ENCODE data around the gene MCEE. TPM values are rescaled to one million over a fixed set of nuclear protein-coding genes. Genes with fewer than 3 reads are reported as not detected.
A peak's percentile ranks its signal among the peaks of the same experiment; 100 is the strongest.
"Not testable (repeated sequence)": the region's sequence is repeated elsewhere in the genome, so short reads cannot be mapped to it uniquely, and the experiment has no call there.

The MCEE gene
- total RNA-seq, 1 donor from 2014 or later, result 7.2 TPM

- DNase-seq (ENCODE audit: extremely low read depth, low read depth, low spot score), result peak; percentile 25
These were observed 721 bp downstream of the MCEE start for GRCh38 chr2:71129114-71129901.

- no peak for DNase-seq (ENCODE audit: extremely low read depth, low read depth, low spot score)
These were observed 3.1 kb downstream of the MCEE start for GRCh38 chr2:71126957-71127356.

DNA sequence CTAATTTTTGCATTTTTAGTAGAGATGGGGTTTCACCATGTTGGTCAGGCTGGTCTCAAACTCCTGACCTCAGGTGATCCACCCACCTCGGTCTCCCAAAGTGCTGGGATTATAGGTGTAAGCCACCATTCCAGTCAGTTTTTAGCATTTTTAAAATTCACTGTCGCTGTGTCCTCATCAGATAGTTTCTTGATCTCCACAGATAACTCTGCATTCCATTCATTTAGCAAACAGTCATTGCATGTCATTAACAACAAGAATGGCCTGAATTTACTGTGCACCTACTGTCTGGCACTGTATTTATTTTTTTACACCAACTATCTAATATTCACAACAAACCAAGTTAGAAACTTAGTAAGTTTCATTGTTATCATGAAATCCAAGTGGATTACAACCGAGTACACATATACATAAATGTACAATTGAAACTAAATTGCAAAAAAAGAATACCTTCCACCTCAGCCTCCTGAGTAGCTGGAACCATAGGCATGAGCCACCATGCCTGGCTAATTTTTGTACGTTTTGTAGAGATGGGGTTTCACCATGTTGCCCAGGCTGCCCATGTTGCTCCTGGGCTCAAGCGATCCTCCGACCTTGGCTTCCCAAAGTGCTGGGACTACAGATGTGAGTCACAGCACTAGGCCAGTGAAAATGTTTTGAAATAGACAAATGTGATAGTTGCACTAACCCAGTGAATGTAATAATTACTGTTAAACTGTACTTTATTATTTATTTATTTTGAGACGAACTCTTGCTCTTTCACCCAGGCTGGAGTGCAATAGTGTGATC, 4.3 kb downstream of the MCEE start:
- DNase-seq (ENCODE audit: extremely low read depth, low read depth, low spot score), result no peak

DNA sequence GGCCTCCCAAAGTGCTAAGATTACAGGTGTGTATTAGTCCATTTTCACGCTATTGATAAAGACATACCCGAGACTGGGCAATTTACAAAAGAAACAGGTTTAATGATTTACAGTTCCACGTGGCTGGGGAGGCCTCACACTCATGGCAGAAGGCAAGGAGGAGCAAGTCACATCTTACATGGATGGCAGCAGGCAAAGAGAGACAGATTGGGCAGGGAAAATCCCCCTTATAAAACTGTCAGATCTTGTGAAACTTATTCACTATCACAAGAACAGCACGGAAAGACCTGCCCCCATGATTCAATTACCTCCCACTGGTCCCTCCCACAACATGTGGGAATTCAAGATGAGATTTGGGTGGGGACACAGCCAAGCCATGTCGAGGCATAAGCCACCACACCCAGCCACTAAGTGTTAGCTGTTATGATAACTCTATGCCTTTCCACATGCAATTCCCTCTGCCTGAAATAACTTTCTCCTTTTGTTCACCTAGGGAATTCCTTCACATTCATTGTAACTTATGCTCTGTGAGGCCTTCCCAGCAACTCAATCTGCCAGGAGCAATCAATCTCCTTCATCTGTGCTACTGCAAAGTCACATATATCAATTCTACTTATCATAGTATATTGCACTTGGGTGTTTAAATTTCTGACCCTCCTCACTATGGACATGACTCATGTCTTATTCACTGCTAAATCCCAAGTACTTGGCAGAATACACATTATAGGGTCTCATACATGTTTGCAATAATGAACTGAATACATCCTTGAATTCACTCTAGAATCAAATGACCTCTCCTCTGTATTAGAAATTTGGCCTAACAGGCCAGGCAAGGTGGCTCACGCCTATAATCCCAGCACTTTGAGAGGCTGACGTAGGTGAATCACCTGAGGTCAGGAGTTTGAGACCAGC, 7.4 kb downstream of the MCEE start:
- no peak for DNase-seq (ENCODE audit: extremely low read depth, low read depth, low spot score)

DNA sequence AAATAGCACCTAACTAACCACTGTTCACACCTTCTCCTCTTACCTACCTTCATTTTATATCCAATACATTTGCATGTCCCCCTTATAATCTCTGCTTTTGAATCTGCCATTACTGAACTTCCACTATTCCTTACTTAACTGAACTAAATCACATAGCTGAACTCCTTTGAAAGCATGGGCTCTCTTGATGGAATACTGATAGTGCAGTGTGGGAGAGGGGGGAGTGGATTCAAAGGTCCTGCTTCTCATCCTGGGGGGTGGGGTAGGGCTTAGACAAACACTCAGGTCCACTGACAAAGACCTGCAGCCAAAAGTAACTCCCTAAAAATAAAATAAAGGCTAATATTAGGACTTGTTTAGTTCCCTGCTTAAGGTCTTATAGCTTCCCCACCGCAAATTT, 8.6 kb downstream of the MCEE start:
- DNase-seq (ENCODE audit: extremely low read depth, low read depth, low spot score), result no peak

DNA sequence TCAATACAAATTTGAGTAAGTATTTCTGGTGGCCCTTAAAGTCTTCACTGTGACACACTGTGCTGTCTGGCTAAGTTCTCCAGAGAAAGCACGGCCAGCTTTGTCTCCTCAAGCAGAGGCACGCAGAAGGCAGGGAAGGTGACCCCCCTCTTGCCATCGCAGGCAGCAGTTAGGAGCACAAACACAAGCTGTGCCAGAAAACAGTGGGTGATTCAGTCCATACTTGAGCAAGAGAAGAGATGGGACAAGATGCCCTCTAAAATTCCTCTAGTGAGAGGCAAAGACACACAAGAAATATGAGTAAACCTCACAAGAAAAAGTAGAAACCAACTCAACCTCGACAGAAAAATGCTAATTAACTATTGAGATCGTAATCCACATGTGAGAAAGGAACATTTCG, 9.8 kb downstream of the MCEE start:
- no peak for DNase-seq (ENCODE audit: extremely low read depth, low read depth, low spot score)

- no peak for DNase-seq (ENCODE audit: extremely low read depth, low read depth, low spot score)
These were observed 13.0 kb downstream of the MCEE start for GRCh38 chr2:71117063-71117462.

GRCh38 chr2:71113843-71114242, 16.2 kb downstream of the MCEE start:
- no peak for DNase-seq (ENCODE audit: extremely low read depth, low read depth, low spot score)

DNA sequence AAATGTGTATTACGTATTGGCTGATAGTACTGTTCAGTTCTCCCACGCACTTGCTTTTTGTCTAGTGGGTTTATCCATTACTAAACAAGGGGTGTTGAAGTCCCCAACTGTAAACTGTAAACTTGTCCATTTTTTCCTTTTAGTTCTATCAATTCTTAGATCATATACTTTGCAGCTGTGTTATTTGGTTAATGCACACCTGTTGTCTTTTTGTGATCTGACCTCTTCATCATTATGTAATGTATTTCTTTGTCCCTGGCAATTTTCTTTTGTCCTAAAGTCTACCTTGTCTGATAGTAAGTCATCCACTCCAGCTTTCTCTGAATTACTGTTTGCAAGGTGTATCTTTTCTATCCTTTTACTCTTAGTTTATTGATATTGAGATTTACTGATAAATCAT, 21.9 kb downstream of the MCEE start:
- DNase-seq (ENCODE audit: extremely low read depth, low read depth, low spot score), result no peak

DNA sequence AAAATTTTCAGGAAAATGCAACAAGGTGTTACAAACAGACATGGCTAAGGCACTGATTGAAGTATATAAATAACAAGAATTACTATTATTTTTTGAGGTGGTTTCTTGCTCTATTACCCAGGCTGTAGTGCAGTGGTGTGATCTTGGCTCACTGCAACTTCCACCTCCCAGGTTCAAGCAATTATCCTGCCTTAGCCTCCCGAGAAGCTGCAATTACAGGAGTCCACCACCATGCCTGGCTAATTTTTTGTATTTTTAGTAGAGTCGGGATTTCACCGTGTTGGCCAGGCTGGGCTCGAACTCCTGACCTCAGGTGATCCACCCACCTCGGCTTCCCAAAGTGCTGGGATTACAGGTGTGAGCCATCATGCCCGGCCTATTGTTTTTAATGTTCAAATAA, 23.6 kb downstream of the MCEE start:
- DNase-seq (ENCODE audit: extremely low read depth, low read depth, low spot score), result not testable (repeated sequence)

DNA sequence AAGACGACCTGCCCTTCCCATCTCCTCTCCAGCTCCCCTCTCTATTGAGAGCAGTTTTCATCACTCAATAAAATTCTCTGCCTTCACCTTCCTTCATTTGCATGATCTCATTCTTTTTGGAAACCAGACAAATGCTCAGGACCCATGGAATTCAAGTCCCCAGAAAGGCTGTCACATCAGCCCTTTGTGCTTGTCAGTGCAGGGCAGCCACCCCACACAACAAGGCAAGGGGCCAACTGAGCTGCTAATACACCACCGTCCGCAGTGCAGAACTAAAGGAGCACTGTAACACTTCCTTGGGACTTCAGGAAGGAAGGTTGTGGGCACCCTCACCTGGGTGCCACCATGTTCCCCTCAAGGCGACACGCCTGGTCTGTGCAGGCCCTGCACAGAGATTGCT, 26.2 kb downstream of the MCEE start:
- no peak for DNase-seq (ENCODE audit: extremely low read depth, low read depth, low spot score)

- DNase-seq (ENCODE audit: extremely low read depth, low read depth, low spot score), result no peak
These were observed 26.9 kb downstream of the MCEE start for GRCh38 chr2:71102981-71103681.

GRCh38 chr2:71101656-71102055, 28.4 kb downstream of the MCEE start:
- peak; percentile 36 for DNase-seq (ENCODE audit: extremely low read depth, low read depth, low spot score)

- DNase-seq (ENCODE audit: extremely low read depth, low read depth, low spot score), result peak; percentile 23
These were observed 29.6 kb downstream of the MCEE start for GRCh38 chr2:71100195-71100964.

GRCh38 chr2:71092491-71093260, 37.4 kb downstream of the MCEE start:
- DNase-seq (ENCODE audit: extremely low read depth, low read depth, low spot score), result not testable (repeated sequence)

- DNase-seq (ENCODE audit: extremely low read depth, low read depth, low spot score), result not testable (repeated sequence)
These were observed 38.2 kb downstream of the MCEE start for GRCh38 chr2:71091808-71092207.

DNA sequence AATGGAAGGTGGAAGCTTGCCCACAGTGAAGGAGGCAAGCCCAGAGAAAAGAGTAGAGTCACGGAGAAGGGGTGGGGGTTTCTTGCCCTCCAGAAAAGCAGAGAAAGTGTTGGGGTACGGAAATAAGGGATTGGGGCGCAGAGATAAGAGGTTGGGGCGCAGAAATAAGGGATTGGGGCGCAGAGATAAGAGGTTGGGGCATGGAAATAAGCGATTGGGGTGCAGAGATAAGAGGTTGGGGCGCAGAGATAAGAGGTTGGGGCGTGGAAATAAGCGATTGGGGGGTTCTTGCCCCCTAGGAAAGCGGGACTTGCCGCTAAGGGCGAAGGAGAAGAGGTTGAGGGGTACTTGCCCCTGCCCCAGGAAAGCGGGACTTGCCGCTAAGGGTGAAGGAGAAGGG, 40.6 kb downstream of the MCEE start:
- DNase-seq (ENCODE audit: extremely low read depth, low read depth, low spot score), result not testable (repeated sequence)

- not testable (repeated sequence) for DNase-seq (ENCODE audit: extremely low read depth, low read depth, low spot score)
These were observed 44.6 kb downstream of the MCEE start for GRCh38 chr2:71085325-71086003.
